ENCODE data around the gene ALG1.
"Not testable (repeated sequence)": the region's sequence is repeated elsewhere in the genome, so short reads cannot be mapped to it uniquely, and the experiment has no call there.

Gene ALG1

GRCh38 chr16:5071681-5072333, at the start of gene ALG1:
Gene ALG1, plus strand, starts transcription at chr16:5071843. Its CDS starts 7 bp downstream, at chr16:5071850.
- no peak for FAIRE-seq

DNA sequence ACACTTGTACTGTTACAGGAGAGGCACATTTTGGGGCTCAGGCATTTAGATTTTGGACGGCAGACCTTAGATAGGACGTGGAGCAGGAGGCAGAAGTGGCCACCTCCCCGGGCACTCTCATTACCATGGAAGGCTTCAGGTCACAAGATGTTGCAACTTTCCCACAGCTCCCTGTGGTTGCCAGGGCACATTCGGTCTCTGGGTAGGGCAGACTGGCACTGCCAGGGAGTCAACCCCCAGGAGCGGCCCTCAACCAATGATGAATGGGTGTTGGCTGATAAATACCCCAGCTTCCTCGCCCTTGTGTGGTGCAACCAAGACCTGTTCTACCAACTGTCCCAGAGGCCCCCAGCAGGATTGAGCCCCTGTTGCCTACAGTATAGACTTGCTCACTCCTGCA, 49.1 kb upstream of the ALG1 start:
- FAIRE-seq: no peak

DNA sequence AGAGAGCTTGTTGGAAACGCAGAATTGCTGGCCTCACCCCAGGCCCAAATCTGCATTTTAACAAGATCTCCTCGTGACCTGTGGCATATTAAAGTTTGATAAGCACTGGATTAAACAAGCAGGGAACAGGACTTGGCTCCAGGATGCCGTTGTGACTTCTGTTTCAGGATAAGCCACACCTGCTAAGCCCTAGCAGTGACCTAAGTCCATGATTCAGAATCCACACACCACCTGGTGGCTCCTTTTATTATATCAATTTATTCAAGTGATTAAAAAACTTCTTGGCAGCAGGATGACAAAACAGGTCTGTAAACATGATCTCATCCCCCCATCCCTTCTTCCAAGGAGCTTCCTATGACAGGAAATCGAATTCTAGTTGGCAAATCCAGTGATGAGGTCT, 47.0 kb upstream of the ALG1 start:
- no peak for FAIRE-seq

DNA sequence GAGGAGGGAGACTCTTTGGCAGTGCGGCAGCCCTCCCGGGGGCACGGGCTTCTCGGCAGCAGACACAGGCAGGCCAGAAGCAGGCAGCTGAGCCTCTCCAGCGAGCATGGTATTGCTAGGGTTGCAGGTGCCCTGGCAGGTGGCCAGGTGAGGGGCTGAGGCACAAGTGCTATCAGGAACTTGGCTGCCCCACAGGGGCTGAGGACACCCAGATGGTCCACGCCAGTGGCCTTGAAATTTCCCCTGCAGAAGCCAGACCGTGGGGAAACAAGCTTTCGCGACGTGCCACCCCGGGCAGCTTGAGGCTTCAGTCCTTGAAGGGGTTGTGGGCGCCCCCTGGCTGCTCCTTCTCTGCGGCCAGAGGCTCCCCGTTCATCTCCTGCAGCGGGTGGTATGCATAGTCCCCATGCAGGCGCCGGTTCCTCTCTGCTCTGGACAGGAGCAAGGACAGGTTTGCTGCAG, 46.4 kb upstream of the ALG1 start:
- no peak for FAIRE-seq

DNA sequence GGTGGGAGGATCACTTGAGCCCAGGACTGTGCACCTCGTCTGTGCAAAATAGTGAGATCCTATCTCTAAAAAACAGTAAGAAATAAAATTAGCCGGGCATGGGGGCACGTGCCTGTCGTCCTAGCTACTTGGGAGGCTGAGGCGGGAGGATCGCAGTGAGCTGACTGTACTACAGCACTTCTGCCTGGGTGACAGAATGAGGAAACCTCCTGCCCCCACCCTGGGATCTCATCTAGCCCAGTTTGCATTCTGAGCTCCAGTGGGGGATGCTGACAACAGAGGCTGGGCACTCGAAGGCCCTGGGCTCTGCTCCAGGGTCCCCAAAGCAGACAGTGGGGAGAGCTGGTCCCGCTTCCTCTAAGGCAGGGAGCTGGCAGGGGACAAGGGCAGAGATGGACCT, 45.0 kb upstream of the ALG1 start:
- no peak for FAIRE-seq

DNA sequence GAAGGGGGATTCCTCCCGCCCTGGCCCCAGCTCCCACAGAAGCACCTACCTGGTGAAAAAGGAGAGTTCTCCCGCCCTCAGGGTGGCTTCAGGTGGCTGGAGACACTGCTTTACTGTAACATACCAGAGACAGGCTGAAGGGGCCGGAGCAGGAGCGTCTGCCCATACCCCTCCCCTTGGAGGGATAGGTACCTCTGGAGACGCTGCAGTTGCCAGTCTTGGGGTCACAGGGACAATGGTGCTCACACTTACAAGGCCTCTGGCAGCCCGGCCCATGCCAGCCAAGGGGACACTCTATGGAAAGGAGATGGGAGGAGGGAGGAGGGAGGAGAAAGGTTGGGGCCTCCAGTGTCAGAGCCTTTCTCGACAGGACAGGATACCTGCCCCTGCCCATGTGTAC, 44.6 kb upstream of the ALG1 start:
- FAIRE-seq: no peak

- FAIRE-seq: no peak
Observed at GRCh38 chr16:5027575-5028235, 43.9 kb upstream of the ALG1 start.

- FAIRE-seq: no peak
Observed at GRCh38 chr16:5028950-5029475, 42.6 kb upstream of the ALG1 start.

- no peak for FAIRE-seq
Observed at GRCh38 chr16:5030251-5030870, 41.3 kb upstream of the ALG1 start.

- no peak for FAIRE-seq
Observed at GRCh38 chr16:5031601-5032000, 40.0 kb upstream of the ALG1 start.

DNA sequence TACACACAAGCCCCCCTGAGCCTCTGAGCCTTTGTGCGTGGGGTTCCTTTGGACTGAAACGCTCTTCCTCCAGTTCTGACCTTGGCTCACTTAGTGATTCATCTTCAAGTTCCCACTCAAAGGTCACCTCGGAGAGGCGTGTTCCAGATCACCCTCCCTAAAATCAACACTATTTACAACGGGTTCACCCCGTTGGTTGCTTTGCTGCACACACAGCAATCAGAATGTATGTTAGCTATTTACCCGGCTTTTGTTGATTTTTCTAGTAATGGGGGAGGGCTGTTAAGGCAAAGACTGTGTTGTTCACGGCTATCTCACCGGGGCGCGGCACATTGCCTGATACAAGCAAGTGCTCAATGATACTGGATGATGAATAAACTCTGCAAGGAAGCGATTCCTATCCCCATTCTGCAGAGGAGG, 38.9 kb upstream of the ALG1 start:
- FAIRE-seq: no peak

DNA sequence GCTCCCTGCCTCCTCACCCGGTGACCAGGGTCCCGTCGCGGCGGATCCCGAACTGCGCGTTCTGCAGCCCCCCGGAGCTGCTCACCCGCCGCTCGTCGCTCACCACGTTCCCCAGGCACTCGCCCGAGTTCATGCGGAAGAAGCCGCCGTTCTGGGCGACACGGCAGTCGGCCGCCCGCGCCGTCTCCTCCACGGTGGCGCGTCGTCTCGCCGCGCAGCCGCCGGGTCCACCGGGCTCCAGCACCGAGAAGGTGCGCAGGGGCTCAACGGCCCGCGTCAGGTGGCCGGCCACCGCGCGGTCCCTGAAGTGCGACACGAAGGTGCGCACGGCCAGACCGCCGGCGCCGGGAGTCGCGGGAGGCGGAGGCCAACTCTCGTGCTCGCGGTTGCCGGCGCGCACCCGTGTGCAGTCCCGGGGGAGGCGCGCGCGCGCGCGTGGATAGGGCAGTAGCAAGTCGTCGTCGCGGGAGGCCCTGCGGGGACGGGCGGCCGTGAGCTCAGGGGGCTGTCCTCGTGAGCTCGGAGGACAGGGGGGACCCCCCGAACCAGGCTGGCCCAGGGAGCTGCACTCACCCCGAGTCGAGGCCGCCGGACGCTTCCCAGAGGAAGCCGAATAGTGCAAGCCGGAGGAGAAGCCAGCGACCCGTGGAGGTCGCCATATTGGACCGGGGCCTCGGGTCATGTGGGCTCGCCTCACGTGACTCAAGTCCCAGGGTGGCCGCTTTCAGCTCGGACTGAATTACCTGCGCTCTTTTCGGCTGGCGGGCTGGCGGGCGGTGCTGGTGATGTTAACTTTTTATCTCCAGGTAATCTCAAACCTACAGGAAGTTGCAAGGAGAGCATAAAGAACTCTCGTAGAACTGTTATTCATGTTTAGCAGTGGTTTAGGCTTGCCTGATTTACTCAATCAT, 38.1 kb upstream of the ALG1 start, which contains the start of gene NAGPA:
NAGPA (minus strand) TSS at position 680 of the 911 bp plus-strand sequence; CDS start at position 659, 21 bp downstream.
- no peak for FAIRE-seq

DNA sequence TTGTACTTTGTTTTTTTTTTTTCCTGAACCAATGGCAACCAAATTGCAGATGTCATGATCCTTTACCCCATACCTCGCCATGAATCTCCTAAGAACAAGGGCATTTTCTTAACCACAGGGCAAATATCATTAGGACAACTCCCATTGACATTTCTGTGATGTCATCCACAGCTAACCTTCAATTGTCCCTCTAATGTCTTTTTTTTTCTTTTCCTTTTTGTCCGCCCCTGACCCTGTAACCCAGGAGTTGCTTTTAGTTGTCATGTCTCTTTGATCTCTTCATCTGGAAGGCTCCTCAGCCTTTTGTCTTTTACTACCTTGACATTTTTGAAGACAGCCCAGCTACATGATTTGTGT, 37.5 kb upstream of the ALG1 start:
- no peak for FAIRE-seq

DNA sequence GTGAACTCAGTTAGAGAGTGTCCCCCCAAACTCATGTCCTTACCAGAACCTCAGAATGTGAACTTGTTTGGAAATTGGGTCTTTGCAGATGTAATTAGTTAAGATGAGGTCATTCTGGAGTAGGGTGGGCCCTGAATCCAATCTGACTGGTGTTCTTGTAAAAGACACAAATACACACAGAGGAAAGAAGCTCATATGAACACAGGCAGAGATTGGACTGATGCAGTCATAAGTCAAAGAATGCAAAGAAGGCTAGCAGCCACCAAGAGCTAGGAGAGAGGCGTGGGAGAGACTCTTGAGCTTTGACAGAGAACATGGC, 35.8 kb upstream of the ALG1 start:
- FAIRE-seq: no peak

- no peak for FAIRE-seq
Observed at GRCh38 chr16:5036228-5037156, 35.2 kb upstream of the ALG1 start.

DNA sequence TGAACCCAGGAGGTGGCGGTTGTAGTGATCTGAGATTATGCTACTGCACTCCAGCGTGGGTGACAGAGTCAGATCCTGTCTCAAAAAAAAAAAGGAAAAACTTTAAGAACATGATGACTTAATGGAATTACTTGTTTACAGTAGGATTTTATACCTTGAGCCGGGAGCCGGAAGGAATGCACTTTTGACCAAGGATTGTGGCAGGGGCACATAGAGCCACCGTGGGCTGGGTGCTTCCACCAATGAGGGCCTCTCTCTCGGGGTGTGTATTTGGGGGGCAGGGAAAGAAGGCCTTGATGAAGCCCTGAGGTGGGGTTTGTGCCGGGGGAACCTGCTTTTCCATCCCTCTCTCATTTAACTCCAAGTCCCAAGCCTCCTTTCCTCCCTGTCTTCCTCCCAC, 31.2 kb upstream of the ALG1 start:
- no peak for FAIRE-seq

GRCh38 chr16:5041600-5042133, 30.0 kb upstream of the ALG1 start:
- no peak for FAIRE-seq

DNA sequence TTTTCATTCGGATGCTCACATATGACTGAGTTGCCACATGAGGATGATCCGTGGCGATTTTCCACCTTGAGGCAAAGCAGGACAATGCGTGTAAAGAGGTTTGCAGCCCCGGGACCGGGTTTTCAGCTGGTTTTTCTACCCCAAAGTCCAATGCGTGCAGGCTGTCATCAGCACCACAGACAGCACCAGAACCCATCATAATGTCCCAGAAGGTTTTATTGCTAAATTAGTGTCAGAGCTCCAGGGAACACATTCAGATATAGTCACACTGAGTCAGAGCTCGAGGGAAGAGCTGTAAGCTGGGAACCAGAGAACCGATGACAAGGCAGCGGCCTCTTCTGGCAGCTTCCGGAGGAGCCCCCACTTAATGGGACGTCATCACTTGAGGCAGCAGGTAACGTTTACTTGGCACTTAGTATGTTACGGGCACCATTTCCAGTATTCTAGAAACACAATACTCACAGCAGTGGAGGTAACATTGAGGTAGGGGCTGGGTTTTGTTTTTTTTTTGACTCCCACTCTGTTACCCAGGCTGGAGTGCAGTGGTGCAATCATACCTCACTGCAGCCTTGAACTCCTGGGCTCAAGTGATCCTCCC, 29.0 kb upstream of the ALG1 start:
- FAIRE-seq: no peak

- FAIRE-seq: no peak
Observed at GRCh38 chr16:5044011-5044540, 27.6 kb upstream of the ALG1 start.

DNA sequence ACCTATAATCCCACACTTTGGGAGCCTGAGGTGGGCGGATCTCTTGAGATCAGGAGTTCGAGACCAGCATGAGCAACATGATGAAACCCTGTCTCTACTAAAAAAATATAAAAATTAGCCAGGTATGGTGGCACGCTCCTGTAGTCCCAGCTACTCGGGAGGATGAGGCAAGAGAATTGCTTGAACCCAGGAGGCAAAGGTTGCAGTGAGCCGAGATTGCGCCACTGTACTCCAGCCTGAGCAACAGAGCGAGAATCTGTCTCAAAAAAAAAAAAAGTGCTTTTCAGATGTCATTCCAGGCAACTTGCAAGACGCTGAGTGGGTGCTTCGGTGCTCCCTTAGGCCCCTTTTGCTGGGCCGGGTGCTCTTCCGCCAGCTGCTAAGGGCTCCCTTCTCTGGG, 27.1 kb upstream of the ALG1 start:
- not testable (repeated sequence) for FAIRE-seq
